IPS-18c (cell line): Measurements from ENCODE around the gene PRELID2.

Experiments used
- H3K4me3 ChIP-seq: 2 replicates; pipeline ENCODE4 v1.7.0; 2013; ENCODE audit warnings: low read depth, mild to moderate bottlenecking, low read length, moderate library complexity; ENCODE audit not compliant: insufficient read depth
- H3K9me3 ChIP-seq: one replicate; pipeline ENCODE4 v1.6.1; 2013; ENCODE audit warnings: mild to moderate bottlenecking, low read length, moderate library complexity; ENCODE audit not compliant: control insufficient read depth, insufficient read depth

PRELID2 gene

GRCh38 chr5:145778144-145778900 is 56.8 kb downstream of the PRELID2 start:
- Histone ChIP-seq H3K9me3 (no peaks in the 10 kb centered on the region), H3K4me3 (no peak overlapping the region)

DNA sequence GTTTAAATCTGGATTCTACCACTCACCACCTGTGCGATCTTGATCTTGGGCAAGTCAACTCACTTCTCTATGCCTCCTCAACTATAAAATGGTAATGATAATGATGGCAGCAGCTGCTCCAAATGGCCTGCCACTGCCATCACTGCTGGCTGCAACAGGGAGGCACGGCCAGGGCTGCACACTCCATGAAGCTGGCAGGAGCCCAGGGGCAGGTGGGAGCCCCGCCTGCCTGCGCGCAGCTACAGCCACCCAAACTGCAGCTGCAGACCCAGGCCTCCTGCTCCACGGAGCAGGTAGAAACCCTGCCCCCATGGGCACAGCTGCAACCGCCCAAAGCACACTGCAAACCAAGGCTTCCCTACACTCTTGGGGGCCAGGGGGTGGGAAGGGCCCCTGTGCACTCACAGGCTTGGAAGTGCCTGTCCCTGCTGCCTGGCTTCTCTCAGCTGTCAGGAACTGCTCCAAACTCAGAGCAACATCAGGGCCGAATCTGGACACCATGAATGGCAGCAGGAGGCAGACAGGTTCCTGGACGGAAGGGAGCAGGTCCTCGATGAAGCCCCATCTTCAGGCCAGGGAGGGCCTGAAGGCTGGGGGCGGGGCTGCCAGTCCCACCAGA is 57.6 kb downstream of the PRELID2 start:
- no peak overlapping the region for H3K4me3 ChIP-seq
- H3K9me3 ChIP-seq = no peaks in the 10 kb centered on the region

DNA sequence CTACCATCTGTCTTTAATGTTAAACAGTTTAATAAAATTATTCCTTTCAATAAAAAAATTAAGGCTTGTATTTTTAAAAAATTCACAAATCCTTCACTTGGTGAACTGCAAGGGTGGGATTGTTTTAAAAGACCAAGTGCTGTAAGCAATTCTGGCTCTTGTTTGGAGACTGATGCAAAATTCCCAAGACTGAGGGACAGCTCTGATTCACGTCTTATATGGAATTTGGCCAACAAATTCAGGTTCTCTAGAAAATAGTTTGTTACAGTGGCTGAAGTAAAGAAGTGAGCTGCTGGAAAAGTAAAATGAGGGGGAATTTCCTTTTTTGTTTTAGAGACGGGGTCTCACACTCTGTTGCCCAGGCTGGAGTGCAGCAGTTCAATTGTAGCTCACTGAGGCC is 58.3 kb downstream of the PRELID2 start:
- Histone ChIP-seq H3K4me3 (no peak overlapping the region), H3K9me3 (no peaks in the 10 kb centered on the region)

- Histone ChIP-seq H3K9me3 (no peaks in the 10 kb centered on the region), H3K4me3 (no peak overlapping the region)
Measured at GRCh38 chr5:145775893-145776444, 59.2 kb downstream of the PRELID2 start.

GRCh38 chr5:145775411-145775810 is 59.7 kb downstream of the PRELID2 start:
- Histone ChIP-seq H3K9me3 (no peaks in the 10 kb centered on the region), H3K4me3 (no peak overlapping the region)

GRCh38 chr5:145774442-145774841 is 60.7 kb downstream of the PRELID2 start:
- no peak overlapping the region for H3K4me3 ChIP-seq

GRCh38 chr5:145772466-145772865 is 62.7 kb downstream of the PRELID2 start:
- H3K4me3 ChIP-seq = no peak overlapping the region
- no peaks in the 10 kb centered on the region for H3K9me3 ChIP-seq

More at GRCh38 chr5:145774442-145774841, 60.7 kb downstream of the PRELID2 start:
- no peaks in the 10 kb centered on the region for H3K9me3 ChIP-seq

DNA sequence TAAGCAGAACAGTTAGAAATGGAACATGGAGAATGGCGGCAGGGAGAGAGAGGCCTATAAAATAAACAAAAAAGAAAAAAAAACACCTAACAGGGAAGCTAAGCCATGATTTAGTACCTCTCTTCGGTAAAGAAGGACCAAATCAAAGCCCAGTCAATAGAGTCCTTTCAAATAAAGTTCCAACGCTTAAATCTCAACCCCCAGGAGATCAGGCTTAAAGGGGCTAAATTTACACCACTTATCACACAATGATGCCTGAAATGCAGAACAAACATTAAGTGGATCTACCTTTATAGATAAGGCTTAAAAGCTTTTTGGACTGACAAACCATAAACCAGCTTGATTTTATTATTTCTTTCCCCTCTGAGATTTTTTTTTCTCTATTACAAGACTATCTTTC is 66.3 kb downstream of the PRELID2 start:
- no peaks in the 10 kb centered on the region for H3K9me3 ChIP-seq
- H3K4me3 ChIP-seq = no peak overlapping the region

DNA sequence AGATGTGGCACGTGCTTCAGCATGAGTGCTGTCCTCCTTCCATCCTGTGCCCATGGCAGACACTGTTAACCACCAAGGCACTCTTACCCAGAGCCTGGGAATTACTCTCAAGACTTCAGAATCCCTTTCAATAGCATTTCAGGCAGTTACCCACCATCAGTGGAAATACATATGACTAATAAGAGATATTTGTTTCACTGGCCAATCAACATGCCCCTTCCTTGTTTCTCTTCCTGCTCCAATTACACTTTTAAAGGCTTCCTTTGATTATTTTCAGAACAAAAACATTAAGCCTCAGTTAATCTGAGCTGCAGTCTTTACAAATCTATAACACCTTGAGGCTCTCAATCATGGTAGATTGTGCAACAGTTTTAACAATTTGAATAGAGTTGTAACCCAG is 70.8 kb downstream of the PRELID2 start:
- H3K4me3 ChIP-seq = no peak overlapping the region
- no peaks in the 10 kb centered on the region for H3K9me3 ChIP-seq

GRCh38 chr5:145762833-145763232 is 72.3 kb downstream of the PRELID2 start:
- Histone ChIP-seq H3K4me3 (no peak overlapping the region), H3K9me3 (no peaks in the 10 kb centered on the region)

- no peaks in the 10 kb centered on the region for H3K9me3 ChIP-seq
- no peak overlapping the region for H3K4me3 ChIP-seq
Measured at GRCh38 chr5:145761254-145761653, 73.9 kb downstream of the PRELID2 start.

- Histone ChIP-seq H3K9me3 (no peaks in the 10 kb centered on the region), H3K4me3 (no peak overlapping the region)
Measured at GRCh38 chr5:145760660-145761059, 74.5 kb downstream of the PRELID2 start.

GRCh38 chr5:145752947-145753346 is 82.2 kb downstream of the PRELID2 start:
- no peaks in the 10 kb centered on the region for H3K9me3 ChIP-seq
- no peak overlapping the region for H3K4me3 ChIP-seq

GRCh38 chr5:145752534-145752933 is 82.6 kb downstream of the PRELID2 start:
- H3K9me3 ChIP-seq = no peaks in the 10 kb centered on the region
- no peak overlapping the region for H3K4me3 ChIP-seq

DNA sequence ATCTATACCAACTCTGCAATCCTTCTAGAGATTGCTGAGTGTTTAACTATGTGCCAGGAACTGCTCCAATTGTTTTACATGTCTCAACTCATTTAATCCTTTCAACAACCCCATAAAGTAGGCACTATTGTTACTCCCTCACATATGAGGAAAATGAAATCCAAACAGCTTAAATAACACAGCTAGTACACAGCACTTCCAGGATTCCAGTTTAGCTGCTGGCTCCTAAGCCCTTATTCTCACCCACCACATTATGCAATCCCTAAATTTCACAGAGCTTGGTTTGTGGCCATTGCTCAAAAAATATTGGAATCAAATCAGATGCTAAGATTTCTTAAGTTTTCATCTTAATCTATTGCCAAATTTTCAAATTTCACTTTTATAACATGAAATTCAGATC is 84.9 kb downstream of the PRELID2 start:
- Histone ChIP-seq H3K9me3 (no peaks in the 10 kb centered on the region), H3K4me3 (no peak overlapping the region)

DNA sequence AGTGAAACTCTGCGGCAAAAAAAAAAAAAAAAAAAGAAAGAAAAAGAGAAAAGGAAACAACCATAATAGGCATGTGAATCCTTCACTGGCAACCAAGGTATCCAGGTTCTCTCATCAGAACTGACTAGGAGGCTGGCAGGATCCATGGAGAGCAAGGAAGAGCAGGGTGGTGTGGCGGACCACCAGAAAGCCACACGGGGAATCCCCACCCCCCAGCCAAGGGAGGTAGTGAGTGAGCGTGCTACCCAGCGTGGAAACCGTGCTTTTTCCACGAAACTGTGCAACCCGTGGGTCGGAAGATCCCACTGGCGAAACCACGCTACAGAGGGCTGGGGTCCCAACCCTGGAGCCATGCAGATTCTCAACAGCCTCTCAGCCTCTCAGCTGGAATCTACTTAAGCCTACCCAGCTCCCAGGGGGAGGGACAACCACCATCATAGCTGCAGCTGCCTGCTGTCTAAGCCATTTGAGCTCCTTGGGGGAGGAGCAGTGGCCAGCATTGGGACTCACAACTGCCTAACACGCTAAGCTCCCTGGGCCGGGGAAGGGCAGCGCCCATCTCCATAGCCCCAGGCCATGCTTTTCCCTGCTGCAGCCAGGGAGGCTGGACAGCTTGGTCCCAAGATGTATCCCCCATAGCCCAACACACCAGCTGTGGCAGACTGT is 91.6 kb downstream of the PRELID2 start:
- no peak overlapping the region for H3K4me3 ChIP-seq
- H3K9me3 ChIP-seq = no peaks in the 10 kb centered on the region

GRCh38 chr5:145739843-145740242 is 95.3 kb downstream of the PRELID2 start:
- Histone ChIP-seq H3K4me3 (no peak overlapping the region), H3K9me3 (no peaks in the 10 kb centered on the region)

DNA sequence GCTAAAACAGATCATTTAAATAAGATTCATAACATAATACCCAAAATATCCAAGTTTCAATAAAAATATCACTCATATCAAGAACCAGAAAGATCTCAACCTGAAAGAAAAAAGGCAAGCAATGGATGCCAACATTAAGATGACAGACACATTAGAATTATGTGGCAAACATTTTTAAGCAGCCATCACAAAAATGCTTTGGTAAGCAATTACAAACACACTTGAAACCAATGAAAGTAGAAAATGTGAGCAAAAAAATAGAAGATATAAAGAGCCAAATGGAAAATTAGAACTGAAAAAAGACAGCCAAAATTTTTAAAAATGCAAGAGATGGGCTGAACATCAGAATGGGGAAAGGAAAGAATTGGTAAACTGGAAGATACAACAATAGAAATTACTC is 96.9 kb downstream of the PRELID2 start:
- no peaks in the 10 kb centered on the region for H3K9me3 ChIP-seq
- H3K4me3 ChIP-seq = no peak overlapping the region
